ENCODE results near the gene FBLN2. TPM values are rescaled to one million over a fixed set of nuclear protein-coding genes. Genes with fewer than 3 reads are reported as not detected.

FBLN2 gene
- total RNA-seq, 1 donor from 2014 or later = 64.6 TPM

GRCh38 chr3:13666227-13666619 lies 117.3 kb downstream of the FBLN2 start:
- intact Hi-C loops (cut with DNase I) = no loop called here
- no peak for DNase-seq (ENCODE audit: low spot score)

DNA sequence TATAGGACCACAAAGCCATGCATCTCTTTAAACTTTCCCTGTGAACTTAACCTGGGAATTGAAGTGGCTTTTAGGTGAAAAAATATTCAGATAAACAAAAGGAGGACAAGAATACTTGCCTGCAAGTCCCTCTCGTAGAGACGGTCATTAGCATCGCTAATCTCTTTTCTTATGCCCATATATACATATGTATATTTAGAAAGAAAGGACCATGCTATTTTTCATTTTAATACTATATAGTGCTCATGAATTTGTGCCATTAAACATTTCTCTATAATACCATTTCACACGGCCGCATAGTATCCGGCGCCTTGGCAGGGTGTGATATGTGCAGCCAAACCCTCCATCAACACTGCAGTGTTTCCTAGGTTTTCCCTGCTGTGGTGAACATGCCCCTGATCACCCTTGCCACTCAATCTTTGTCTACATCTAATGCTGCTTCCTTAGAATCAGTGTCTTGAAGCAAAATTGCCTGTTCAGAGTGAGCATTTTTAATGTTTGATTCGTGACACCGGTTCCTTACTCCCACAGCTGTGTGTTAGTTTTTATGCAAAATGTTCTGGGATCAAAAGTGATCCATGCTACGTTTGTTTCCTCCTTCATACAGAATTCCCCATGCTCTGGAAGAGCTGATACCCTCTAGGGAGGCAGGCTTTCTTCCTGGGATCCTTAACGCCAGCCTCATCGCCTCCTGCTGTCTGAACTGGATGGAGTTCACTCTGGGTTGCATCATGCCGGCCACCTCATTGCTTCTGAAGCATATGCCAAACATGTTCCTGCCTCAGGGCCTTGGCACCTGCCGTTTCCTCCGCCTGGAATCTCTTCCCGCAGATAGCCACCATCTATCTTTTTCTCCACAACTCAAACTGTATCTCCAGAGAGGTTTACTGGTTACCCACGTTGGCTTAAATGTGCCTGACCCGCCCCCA lies 118.1 kb downstream of the FBLN2 start:
- DNase-seq (ENCODE audit: low spot score) = no peak
- intact Hi-C loops (cut with DNase I) = no loop called here

DNA sequence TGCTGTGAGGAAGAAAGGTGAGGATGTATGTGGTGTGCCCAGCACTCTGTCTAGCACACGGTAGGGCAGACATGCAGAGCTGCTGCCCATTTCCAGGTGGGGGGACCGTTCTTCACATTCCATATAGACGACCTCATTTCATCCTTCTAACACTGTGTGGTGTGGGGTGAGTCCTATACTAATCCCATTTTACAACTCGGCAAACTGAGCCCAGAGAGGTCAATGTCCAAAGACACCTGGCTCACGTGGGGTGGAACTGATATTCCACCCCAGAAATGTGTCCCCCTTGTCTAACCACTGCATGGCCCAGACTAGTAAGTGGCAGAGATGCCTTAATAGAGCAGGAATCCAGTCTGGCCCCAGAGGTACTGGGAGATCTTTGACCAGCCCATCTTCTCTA lies 119.2 kb downstream of the FBLN2 start:
- intact Hi-C loops (cut with DNase I) = no loop called here
- no peak for DNase-seq (ENCODE audit: low spot score)

GRCh38 chr3:13669457-13669856 lies 120.5 kb downstream of the FBLN2 start:
- DNase-seq (ENCODE audit: low spot score) = no peak
- intact Hi-C loops (cut with DNase I) = no loop called here

GRCh38 chr3:13670292-13670691 lies 121.4 kb downstream of the FBLN2 start:
- no peak for DNase-seq (ENCODE audit: low spot score)
- intact Hi-C loops (cut with DNase I) = no loop called here

- intact Hi-C loops (cut with DNase I) = no loop called here
- no peak for DNase-seq (ENCODE audit: low spot score)
Measured at GRCh38 chr3:13671482-13672233, 122.7 kb downstream of the FBLN2 start.

- no peak for DNase-seq (ENCODE audit: low spot score)
- intact Hi-C loops (cut with DNase I) = no loop called here
Measured at GRCh38 chr3:13673207-13673606, 124.3 kb downstream of the FBLN2 start.

DNA sequence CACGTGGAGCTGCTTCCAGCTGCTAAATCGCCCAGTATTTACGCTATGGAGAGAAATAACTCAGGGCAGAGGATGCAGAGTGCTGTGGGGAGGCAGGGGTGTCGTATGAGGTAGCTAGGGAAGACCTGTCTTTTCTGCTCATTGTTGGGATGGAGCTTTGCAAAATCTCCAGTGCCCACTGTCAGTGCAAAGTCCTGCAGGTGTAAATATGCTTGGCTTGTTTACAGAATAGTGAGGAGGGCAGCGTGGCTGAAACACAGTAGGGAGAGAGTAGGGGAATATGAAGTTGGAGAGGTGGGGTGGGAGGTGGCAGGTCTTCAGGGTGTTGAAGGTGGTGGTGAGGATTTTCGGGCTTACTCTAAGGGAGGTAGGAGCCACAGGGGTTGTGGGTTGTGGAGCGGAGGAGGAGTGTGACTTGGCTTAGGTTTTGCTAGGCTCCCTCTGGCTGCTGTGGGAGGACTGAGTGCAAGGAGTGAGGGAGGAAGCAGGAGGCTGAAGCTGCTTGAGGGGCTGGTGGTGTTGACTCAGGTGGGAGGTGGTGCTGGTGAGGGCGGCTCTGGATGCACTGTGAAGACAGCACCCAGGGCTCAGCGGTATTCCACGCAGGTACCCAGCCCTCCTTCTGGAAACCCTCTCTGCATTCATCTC lies 125.7 kb downstream of the FBLN2 start:
- intact Hi-C loops (cut with DNase I) = no loop called here
- no peak for DNase-seq (ENCODE audit: low spot score)

- intact Hi-C loops (cut with DNase I) = no loop called here
- no peak for DNase-seq (ENCODE audit: low spot score)
Measured at GRCh38 chr3:13676356-13677017, 127.6 kb downstream of the FBLN2 start.

DNA sequence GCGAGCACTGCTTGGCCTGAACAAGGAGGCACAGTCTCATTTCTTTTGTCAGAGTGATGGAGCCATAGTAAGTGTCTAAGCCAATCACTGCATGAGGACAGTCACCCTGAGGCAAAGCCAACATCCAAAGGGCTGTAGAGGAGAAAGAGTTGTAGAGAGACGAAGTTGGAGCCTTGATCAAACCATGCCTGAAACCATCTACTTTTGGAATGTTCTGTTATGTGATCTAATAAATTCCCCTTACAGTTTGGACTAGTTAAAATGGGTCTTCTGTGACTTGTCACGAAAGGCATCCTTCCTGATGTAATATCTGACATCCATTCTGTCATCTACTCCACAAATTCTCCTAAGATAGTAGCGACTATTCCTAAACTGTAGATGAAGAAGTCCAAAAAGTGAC lies 128.3 kb downstream of the FBLN2 start:
- no peak for DNase-seq (ENCODE audit: low spot score)
- intact Hi-C loops (cut with DNase I) = no loop called here

- no peak for DNase-seq (ENCODE audit: low spot score)
- intact Hi-C loops (cut with DNase I) = no loop called here
Measured at GRCh38 chr3:13681931-13682330, 133.0 kb downstream of the FBLN2 start.

DNA sequence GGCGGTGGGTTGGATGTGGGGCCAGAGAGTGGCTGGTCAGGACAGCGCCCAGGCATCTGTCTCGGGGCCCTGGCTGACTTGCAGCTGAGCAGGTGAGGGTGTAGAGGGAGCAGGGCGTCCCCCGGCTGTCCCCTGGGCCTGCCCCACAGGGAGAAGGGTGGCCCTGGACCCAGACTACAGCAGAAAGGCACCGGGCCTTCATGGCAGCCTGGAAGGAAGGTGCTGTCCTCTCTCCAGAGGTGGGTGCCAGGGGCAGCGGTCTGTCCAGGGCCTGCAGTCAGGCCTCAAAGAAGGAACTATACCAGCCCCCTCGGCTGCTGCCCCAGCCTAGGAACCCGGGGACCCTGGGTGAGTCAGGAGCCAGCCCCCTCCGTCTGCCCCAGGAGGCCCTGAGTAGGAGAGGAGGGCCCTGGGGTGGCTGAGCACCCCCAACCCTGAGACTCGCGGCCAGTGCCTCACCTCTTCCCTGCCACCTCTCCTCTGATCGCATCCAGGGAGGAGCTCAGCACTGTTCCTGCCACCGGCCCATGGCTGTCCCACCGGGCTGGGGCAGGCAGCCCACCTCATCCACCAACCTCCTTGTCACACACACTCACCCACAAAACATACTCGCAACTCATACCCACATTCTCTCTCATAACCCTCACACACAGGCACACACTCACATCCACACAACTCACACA lies 133.5 kb downstream of the FBLN2 start:
- DNase-seq (ENCODE audit: low spot score) = no peak
- intact Hi-C loops (cut with DNase I) = no loop called here

- intact Hi-C loops (cut with DNase I) = no loop called here
- DNase-seq (ENCODE audit: low spot score) = no peak
Measured at GRCh38 chr3:13683288-13683687, 134.4 kb downstream of the FBLN2 start.

DNA sequence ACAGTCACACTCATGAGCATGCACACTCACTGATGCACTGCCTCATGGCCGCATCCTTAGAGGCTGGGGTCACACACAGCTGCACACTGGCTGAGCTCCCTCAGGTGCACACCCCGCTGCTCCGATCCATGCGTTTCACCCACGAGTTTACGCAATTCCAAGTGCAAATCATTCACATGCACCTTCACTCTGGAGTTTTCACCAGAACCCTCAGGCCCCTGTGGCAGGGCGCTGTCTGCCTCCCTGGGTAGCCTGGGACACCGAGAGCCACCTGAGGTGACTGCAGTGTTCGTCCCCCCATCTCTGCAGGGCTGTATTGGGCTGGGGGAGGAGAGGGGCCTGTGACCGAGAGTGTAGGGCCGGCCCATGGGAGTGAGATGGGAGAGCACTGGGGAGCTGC lies 134.8 kb downstream of the FBLN2 start:
- DNase-seq (ENCODE audit: low spot score) = no peak
- intact Hi-C loops (cut with DNase I) = no loop called here

DNA sequence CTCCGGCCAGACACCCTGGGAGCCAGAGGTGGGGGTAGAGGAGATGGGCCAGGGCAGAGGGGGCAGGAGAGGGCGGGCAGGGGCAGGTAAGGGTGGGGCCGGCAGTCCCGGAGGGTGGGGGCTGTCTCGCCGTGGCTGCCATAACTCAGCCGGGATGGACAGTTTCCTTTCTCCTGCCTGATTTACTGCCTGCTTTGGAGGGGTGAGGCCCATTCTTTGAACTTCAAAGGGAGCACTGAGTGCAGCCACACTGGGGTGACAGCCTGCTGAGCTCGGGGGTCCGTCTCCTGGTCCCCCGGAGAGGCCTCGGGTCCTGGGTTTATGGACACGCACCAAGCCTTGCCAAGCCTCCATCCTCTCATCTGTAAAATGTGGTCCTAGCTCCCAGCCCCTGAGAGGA lies 135.4 kb downstream of the FBLN2 start:
- intact Hi-C loops (cut with DNase I) = no loop called here
- no peak for DNase-seq (ENCODE audit: low spot score)

DNA sequence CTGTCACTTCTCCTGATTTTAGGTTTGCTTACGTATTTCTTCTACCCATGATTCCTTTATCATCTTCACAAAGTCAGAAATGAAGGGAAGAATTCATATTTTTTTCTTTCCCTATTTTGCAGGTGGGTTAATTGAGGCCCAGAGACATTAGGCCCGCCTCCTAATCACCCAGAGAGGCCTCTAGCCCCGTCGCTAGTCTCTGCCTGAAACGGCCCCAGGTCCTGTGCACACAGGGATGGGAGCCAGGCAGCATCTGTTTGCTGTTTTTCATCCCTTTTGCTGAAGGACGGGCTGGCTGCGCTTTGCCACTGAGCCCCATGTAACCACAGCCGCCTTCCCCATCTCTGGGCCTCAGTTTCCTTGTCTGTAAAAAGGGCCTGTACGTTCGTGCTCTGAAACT lies 135.9 kb downstream of the FBLN2 start:
- DNase-seq (ENCODE audit: low spot score) = no peak
- intact Hi-C loops (cut with DNase I) = no loop called here

DNA sequence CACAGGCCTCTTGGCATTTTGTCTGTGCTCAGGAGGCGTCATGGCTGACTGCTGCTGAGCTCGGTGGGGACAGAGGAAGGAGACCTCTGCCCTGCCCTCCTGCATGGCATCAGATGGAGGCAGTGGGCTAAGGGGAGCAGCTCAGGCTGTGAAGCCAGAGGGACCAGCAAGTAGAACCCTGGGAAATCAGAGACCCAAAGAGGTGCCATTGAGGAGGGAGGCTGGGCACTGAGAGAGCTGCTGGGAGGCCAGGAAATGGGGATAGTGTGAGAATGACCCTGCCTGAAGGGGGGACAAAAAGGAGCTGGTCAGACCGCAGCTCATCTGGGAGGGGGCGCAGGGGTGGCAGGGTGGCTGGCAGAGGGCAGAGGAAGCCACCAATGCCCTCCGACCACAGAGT lies 136.8 kb downstream of the FBLN2 start:
- intact Hi-C loops (cut with DNase I) = no loop called here
- no peak for DNase-seq (ENCODE audit: low spot score)

- intact Hi-C loops (cut with DNase I) = no loop called here
- no peak for DNase-seq (ENCODE audit: low spot score)
Measured at GRCh38 chr3:13686367-13687160, 137.6 kb downstream of the FBLN2 start.

GRCh38 chr3:13687517-13687943 lies 138.6 kb downstream of the FBLN2 start:
- intact Hi-C loops (cut with DNase I) = no loop called here
- no peak for DNase-seq (ENCODE audit: low spot score)

Measured in cardiac septum (tissue), 1 donor.